SU-DHL-6 (cell line): ENCODE data around the gene STX8.

Source experiments
- EZH2phosphoT487 ChIP-seq: fragments of 200-600 bp; sonication (generic), shearing (Covaris generic); conservative IDR thresholded peaks from 2 replicates; pipeline ENCODE4 v1.6.1; 2018; ENCODE audit warnings: mild to moderate bottlenecking, antibody characterized with exemption, low read length, moderate library complexity, mixed read lengths
- TF ChIP-seq, protein P1 (sequence below): fragments of 200-600 bp; sonication (generic); IDR thresholded peaks from one replicate; pipeline ENCODE4 v1.5.1; 2017; ENCODE audit warnings: antibody characterized with exemption, mild to moderate bottlenecking, low read length, moderate library complexity; ENCODE audit not compliant: insufficient read depth, poor library complexity, severe bottlenecking

DNA sequence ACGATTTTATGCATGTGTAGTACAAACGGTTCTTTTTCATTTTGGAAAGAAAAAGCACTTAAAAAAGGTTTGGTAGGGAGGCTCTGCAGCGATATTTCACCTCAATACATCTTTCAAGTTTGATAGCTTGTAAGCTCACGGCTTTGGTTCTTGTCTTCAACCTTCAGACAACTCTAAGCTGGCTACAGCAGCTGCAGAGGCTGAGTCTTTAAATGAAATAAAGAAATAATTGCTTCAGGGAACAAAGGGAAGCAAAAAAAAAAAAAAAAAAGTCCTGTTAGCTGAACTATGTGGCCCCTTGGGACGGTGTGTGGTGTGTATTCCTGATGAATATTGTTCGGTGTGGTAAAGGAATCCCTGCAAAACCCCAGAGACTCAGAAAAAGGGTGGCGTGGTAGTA, 289.2 kb downstream of the STX8 start:
- no peak for TF ChIP-seq EZH2phosphoT487
- TF ChIP-seq, protein P1, sequence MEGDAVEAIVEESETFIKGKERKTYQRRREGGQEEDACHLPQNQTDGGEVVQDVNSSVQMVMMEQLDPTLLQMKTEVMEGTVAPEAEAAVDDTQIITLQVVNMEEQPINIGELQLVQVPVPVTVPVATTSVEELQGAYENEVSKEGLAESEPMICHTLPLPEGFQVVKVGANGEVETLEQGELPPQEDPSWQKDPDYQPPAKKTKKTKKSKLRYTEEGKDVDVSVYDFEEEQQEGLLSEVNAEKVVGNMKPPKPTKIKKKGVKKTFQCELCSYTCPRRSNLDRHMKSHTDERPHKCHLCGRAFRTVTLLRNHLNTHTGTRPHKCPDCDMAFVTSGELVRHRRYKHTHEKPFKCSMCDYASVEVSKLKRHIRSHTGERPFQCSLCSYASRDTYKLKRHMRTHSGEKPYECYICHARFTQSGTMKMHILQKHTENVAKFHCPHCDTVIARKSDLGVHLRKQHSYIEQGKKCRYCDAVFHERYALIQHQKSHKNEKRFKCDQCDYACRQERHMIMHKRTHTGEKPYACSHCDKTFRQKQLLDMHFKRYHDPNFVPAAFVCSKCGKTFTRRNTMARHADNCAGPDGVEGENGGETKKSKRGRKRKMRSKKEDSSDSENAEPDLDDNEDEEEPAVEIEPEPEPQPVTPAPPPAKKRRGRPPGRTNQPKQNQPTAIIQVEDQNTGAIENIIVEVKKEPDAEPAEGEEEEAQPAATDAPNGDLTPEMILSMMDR, result no peak
